ENCODE results near the gene TRIM24. TPM values are rescaled to one million over a fixed set of nuclear protein-coding genes. Genes with fewer than 3 reads are reported as not detected.
"Not testable (repeated sequence)": the region's sequence is repeated elsewhere in the genome, so short reads cannot be mapped to it uniquely, and the experiment has no call there.

TRIM24 gene
- total RNA-seq, 1 donor from 2014 or later = 23.9 TPM

DNA sequence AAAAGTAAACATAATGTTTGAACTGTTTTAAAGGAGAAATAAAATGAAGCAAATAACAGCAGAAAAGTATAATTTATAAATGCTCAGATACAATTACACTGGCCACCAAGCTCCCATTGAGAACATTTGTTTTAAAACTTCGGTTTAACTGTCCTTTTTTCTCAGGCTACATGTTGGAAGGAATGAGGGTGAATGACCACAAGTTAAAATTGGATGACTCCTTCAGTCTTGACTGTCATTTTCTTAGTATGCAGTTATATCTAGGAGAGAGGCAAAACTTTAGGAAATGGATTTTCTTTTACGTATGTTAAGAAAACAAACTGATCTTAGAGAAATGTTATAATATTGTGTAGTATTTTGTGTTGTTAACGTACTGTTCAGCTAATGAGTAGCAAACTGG lies 5.0 kb downstream of the TRIM24 start:
- Histone ChIP-seq H3K9me3 (no peaks in the 10 kb centered on the region), H3K27ac (no peak overlapping the region), H3K36me3 (no peaks in the 10 kb centered on the region), H3K4me1 (peaks cover 9% of the 10 kb centered on the region), H3K27me3 (no peaks in the 10 kb centered on the region), H3K4me3 (no peak overlapping the region)
- DNase-seq (no peak), ATAC-seq (no peak)
- intact Hi-C loops (cut with DNase I) = no loop called here
- TF ChIP-seq, protein P1, sequence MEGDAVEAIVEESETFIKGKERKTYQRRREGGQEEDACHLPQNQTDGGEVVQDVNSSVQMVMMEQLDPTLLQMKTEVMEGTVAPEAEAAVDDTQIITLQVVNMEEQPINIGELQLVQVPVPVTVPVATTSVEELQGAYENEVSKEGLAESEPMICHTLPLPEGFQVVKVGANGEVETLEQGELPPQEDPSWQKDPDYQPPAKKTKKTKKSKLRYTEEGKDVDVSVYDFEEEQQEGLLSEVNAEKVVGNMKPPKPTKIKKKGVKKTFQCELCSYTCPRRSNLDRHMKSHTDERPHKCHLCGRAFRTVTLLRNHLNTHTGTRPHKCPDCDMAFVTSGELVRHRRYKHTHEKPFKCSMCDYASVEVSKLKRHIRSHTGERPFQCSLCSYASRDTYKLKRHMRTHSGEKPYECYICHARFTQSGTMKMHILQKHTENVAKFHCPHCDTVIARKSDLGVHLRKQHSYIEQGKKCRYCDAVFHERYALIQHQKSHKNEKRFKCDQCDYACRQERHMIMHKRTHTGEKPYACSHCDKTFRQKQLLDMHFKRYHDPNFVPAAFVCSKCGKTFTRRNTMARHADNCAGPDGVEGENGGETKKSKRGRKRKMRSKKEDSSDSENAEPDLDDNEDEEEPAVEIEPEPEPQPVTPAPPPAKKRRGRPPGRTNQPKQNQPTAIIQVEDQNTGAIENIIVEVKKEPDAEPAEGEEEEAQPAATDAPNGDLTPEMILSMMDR (IDR thresholded peaks at IDR 0.05) = no peak

GRCh38 chr7:138466069-138466756 lies 6.2 kb downstream of the TRIM24 start:
- H3K4me1 ChIP-seq; H3K27me3 ChIP-seq; H3K9me3 ChIP-seq; DNase-seq; intact Hi-C loops (cut with DNase I); H3K4me3 ChIP-seq; ATAC-seq; H3K27ac ChIP-seq; H3K36me3 ChIP-seq: not testable (repeated sequence)

DNA sequence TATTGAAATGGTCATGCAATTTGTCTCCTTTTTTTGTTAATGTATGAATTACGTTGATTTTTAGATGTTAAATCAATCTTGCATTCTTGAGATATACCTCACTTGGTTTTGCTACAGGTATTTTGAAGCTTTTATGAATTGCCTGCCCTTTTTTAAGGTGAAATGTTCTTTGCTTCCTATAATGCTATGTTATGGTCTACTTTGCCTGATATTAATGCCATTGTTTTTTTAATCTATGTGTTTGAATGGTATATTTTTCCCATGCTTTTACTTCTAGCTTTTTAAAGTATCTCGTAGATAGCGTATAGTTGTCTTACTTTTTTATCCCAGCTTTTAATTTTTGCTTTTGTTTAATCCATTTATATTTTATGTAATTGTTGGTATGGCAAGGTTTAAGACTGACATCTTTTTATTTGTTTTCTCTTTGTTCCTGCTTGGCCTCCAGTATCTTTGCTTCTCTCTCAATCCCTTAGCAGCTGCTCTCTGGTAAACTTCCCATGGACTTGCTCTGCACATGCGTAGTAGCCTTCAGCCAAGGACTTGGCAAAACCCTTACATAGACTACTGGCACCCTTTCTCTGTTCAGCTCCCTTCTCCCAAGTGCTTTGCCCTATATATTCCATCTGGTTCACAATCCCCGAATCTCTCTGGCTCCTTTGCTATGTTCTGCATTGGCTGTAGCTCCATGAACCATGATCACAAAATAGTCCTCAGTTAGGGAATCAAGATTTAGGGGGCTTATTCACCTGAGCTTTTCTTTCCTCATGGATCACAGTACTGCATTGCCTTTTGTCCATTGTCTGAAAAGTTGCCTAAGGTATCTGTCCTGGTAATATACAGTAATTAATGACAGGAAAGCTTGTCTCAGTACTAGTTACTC lies 8.4 kb downstream of the TRIM24 start:
- no peak overlapping the region for H3K27ac ChIP-seq
- H3K9me3 ChIP-seq = no peaks in the 10 kb centered on the region
- intact Hi-C loops (cut with DNase I) = no loop called here
- DNase-seq (no peak), ATAC-seq (no peak)
- H3K27me3 ChIP-seq = no peaks in the 10 kb centered on the region
- peaks cover 4% of the 10 kb centered on the region for H3K4me1 ChIP-seq
- H3K4me3 ChIP-seq = no peak overlapping the region
- no peaks in the 10 kb centered on the region for H3K36me3 ChIP-seq
- TF ChIP-seq, protein P1 (IDR thresholded peaks at IDR 0.05) = no peak

DNA sequence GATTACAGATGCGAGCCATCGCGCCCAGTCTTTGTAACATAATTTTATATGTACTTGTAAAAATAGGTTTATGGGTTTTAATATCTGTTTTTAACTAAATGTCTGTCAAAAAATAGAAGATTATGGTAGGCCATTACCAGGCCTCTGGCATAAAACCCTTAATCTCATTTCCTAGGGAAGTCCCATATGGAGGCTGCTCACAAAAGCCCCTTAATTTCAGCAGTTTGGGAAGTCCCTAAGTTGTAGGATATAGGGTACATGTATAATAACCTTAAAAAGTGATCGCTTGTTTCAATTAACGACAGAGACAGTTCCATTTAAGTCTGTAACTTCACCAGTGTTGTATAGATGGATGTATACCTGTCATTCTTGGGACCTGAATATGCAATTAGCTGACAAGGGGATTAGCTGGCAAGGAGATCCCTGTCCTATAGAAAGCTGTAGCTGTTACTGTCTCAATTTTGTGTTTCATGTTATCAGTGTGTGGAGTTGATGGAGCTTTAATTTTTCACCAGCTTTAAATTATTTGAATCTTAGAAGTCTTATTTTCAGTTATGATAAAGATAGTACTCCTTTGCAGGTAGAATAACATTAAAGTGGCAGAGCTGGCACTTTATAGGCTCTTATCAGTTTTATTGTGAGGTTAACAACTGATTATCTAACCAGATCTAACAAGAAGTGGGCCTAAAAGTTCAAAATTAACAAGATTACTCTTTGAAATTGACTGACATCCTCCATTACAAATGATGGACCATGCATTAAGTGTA lies 10.5 kb downstream of the TRIM24 start:
- H3K9me3 ChIP-seq = no peaks in the 10 kb centered on the region
- H3K4me3 ChIP-seq = no peak overlapping the region
- intact Hi-C loops (cut with DNase I) = no loop called here
- ATAC-seq (no peak), DNase-seq (no peak)
- peaks cover 12% of the 10 kb centered on the region for H3K4me1 ChIP-seq
- no peaks in the 10 kb centered on the region for H3K36me3 ChIP-seq
- TF ChIP-seq, protein P1 (IDR thresholded peaks at IDR 0.05) = no peak
- no peaks in the 10 kb centered on the region for H3K27me3 ChIP-seq
- H3K27ac ChIP-seq = no peak overlapping the region

DNA sequence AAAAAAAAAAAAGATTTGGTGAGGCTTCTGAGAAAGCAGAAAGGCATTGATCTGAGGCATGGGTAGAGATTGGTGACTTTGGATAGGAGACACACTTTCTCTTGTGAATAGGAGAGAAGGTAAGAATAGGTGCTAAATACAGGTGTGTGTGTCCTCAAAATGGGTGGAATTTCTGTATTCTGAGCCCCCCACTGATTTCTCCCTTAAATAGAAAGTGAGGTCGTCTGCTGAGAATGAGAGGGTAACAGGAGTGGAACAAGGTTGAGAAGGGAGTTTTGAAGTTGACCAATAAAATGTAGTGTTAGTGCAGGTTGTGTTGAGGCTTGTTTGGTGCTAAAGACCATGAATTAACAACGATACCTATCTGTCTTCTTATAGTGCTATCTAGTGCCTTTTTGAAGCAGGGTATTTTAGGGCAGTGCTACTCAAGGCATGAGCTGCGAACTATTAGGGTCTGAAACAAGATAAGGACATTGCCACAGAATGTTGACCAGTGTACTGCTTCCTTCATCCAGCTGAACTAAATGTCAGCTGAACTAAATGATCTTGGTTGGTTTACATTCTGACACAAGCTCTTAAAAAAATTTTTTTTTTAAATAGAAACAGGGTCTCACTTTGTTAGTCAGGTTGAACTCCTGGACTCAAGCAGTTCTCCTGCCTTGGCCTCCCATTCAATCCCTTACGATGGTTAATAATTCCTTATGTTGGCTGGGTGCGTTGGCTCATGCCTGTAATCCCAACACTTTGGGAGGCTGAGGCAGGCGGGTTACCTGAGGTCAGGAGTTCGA lies 12.4 kb downstream of the TRIM24 start:
- no peak for DNase-seq
- no peak overlapping the region for H3K27ac ChIP-seq
- no peak for ATAC-seq
- no peaks in the 10 kb centered on the region for H3K27me3 ChIP-seq
- no peaks in the 10 kb centered on the region for H3K9me3 ChIP-seq
- H3K4me3 ChIP-seq = no peak overlapping the region
- intact Hi-C loops (cut with DNase I) = no loop called here
- TF ChIP-seq, protein P1 (IDR thresholded peaks at IDR 0.05) = no peak
- peaks cover 20% of the 10 kb centered on the region for H3K4me1 ChIP-seq
- H3K36me3 ChIP-seq = no peaks in the 10 kb centered on the region
